HepG2 (cell line): Measurements from ENCODE around the gene NME7. TPM values are rescaled to one million over a fixed set of nuclear protein-coding genes. Genes with fewer than 3 reads are reported as not detected.

Experiments used
- AGO2 ChIP-seq: fragments of 200-400 bp; formaldehyde crosslinking; optimal IDR thresholded peaks from 2 replicates; pipeline ENCODE3; 2017; ENCODE audit warnings: mild to moderate bottlenecking, low read depth, low read length, moderate library complexity
- CBFB ChIP-seq: sonication (generic); formaldehyde crosslinking; IDR thresholded peaks from 2 replicates; pipeline ENCODE4 v1.4.0; 2020; ENCODE audit warnings: missing genetic modification reagents
- GATAD2A ChIP-seq: IDR thresholded peaks from 2 replicates; pipeline ENCODE4 v1.6.1; 2016
- KAT7 ChIP-seq: IDR thresholded peaks from 2 replicates; pipeline ENCODE4 v1.6.1; 2018; ENCODE audit warnings: borderline replicate concordance, missing compliant biosample characterization
- RBM39 ChIP-seq: fragments of 200-400 bp; formaldehyde crosslinking; IDR thresholded peaks from one replicate; pipeline ENCODE4 v1.6.1; 2018; ENCODE audit warnings: antibody characterized with exemption, mild to moderate bottlenecking, low read depth, low read length; ENCODE audit not compliant: poor library complexity, severe bottlenecking
- SAFB2 ChIP-seq: sonication (generic); formaldehyde crosslinking; IDR thresholded peaks from 2 replicates; pipeline ENCODE4 v1.5.1; 2020; ENCODE audit warnings: missing genetic modification reagents, low read depth, mild to moderate bottlenecking, borderline replicate concordance
- STAG1 ChIP-seq: sonication (generic); formaldehyde crosslinking; IDR thresholded peaks from 2 replicates; pipeline ENCODE4 v1.4.0; 2020; ENCODE audit warnings: missing genetic modification reagents
- ZFP37 ChIP-seq: sonication (generic); formaldehyde crosslinking; IDR thresholded peaks from 2 replicates; pipeline ENCODE4 v1.4.0; 2020; ENCODE audit warnings: missing genetic modification reagents, borderline replicate concordance
- ZNF343 ChIP-seq: sonication (generic); formaldehyde crosslinking; IDR thresholded peaks from 2 replicates; pipeline ENCODE4 v1.4.0; 2020; ENCODE audit warnings: mild to moderate bottlenecking, missing genetic modification reagents
- ZNF567 ChIP-seq: sonication (generic); formaldehyde crosslinking; IDR thresholded peaks from 2 replicates; pipeline ENCODE4 v1.8.1; 2023; ENCODE audit warnings: mild to moderate bottlenecking, missing genetic modification reagents, borderline replicate concordance
- ZNF572 ChIP-seq: sonication (generic); formaldehyde crosslinking; IDR thresholded peaks from 2 replicates; pipeline ENCODE4 v1.5.1; 2020; ENCODE audit warnings: mild to moderate bottlenecking, missing genetic modification reagents
- polyA plus RNA-seq, 8 experiments: library from polyadenylated mRNA; depleted of rRNA in 3 of 8; stranded (reverse) in 7 of 8; unstranded in 1 of 8; fragments of >200 nt; fragmentation: Illumina TruSeq in 4 of 8; extraction: Trizol in 4 of 8; gene quantifications; 2 replicates each; pipeline versions ENCODE4 v1.2.1 to v1.2.3, GENCODE V29; 2011 to 2016; ENCODE audit warnings: low read depth in 4 of 8, missing spikeins in 1 of 8, mixed read lengths in 1 of 8; ENCODE audit not compliant: insufficient read depth in 1 of 8
- total RNA-seq, 5 experiments: library from RNA; depleted of rRNA; stranded (reverse); fragments of >200 nt; fragmentation: Illumina TruSeq; extraction: Trizol; gene quantifications; 2 replicates each; pipeline ENCODE4 v1.2.3, GENCODE V29; 2016; ENCODE audit warnings: low read depth in 1 of 5
- TF ChIP-seq, protein P1 (sequence below): IDR thresholded peaks from 2 replicates; pipeline ENCODE4 v1.6.1; 2016; ENCODE audit warnings: mild to moderate bottlenecking, missing biosample characterization, missing genetic modification reagents
- TF ChIP-seq, protein P2 (sequence below): sonication (generic); formaldehyde crosslinking; IDR thresholded peaks from 2 replicates; pipeline ENCODE4 v1.9.0; 2022; ENCODE audit warnings: missing genetic modification reagents, mild to moderate bottlenecking, borderline replicate concordance

Gene NME7
- total and polyA plus RNA-seq, 2 of the 13 experiments (the other 11 are each of a cell fraction or from before 2014, with no cell fraction given), result 9.4 to 22.5 TPM

DNA sequence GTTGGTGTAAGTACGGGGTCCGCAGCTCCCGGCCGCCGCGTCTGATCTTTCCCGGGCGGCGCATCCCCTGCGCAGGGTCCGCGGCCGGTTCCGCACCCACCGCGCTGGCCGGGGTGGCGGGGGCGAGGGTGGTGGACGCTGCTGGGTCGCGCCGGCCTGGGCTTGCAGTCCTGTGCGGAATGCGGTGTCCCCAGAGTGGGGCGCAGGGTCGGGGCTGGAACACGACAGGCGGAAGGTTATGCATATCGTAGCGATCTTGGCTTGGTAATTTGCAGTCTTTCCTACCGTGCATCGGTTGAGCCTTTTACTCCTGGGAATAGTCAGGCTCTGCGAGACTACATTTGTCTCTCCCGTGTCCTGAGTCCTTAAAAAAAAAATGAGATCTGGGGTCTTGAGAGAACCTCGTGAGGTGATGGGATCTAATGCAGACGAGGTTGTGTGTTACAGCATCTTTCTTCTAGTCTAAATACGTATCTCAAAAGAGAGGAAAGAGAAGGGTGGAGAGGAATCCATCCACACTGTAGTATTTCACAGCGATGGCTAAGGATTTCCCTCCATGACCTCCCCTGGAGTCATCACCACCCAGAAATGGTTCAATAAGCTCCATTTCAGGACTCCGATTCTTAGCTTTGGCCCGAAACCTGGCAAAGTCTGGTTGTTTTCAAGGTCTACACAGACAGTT lies 260.5 kb downstream of the NME7 start (continued):
- TF ChIP-seq STAG1 (CRISPR knock-in tag) (0 out of 2 replicates have a peak, but pooled peaks have one; percentile 10), RBM39 (peak; percentile 9), SAFB2 (CRISPR knock-in tag) (no peak), GATAD2A (CRISPR knock-in tag) (no peak), ZNF572 (CRISPR knock-in tag) (0 out of 2 replicates have a peak, but pooled peaks have one; percentile 14), CBFB (CRISPR knock-in tag) (no peak), ZNF343 (0 out of 2 replicates have a peak, but pooled peaks have one; percentile 6), AGO2 (peak; percentile 99), ZFP37 (no peak), ZNF567 (no peak), KAT7 (peak; percentile 39; the same call in 1 of the 2 replicates)
- TF ChIP-seq, protein P1, sequence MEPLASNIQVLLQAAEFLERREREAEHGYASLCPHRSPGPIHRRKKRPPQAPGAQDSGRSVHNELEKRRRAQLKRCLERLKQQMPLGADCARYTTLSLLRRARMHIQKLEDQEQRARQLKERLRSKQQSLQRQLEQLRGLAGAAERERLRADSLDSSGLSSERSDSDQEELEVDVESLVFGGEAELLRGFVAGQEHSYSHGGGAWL (CRISPR knock-in tag), result 0 out of 2 replicates have a peak, but pooled peaks have one; percentile 5
- TF ChIP-seq, protein P2, sequence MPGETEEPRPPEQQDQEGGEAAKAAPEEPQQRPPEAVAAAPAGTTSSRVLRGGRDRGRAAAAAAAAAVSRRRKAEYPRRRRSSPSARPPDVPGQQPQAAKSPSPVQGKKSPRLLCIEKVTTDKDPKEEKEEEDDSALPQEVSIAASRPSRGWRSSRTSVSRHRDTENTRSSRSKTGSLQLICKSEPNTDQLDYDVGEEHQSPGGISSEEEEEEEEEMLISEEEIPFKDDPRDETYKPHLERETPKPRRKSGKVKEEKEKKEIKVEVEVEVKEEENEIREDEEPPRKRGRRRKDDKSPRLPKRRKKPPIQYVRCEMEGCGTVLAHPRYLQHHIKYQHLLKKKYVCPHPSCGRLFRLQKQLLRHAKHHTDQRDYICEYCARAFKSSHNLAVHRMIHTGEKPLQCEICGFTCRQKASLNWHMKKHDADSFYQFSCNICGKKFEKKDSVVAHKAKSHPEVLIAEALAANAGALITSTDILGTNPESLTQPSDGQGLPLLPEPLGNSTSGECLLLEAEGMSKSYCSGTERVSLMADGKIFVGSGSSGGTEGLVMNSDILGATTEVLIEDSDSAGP (CRISPR knock-in tag), result 0 out of 2 replicates have a peak, but pooled peaks have one; percentile 18
